MV-4-11 (cell line): ENCODE measurements around the gene SPRR2B.
"Not testable (repeated sequence)": the region's sequence is repeated elsewhere in the genome, so short reads cannot be mapped to it uniquely, and the experiment has no call there.

ENCODE experiments used
- DNase-seq: peaks from one replicate; lab custom pipeline; 2025; lab: John Stamatoyannopoulos, UW

The SPRR2B gene

GRCh38 chr1:153032677-153033308 lies 38.6 kb downstream of the SPRR2B start:
- peak; percentile 65 for DNase-seq

- peak; percentile 58 for DNase-seq
Observed at GRCh38 chr1:153032073-153032472, 39.3 kb downstream of the SPRR2B start.

GRCh38 chr1:153030895-153031294 lies 40.5 kb downstream of the SPRR2B start, which contains the start of gene SPRR1B:
SPRR1B (plus strand) TSS chr1:153031203; CDS start chr1:153032346, 1,143 bp downstream.
- DNase-seq = no peak

GRCh38 chr1:153028766-153029165 lies 42.6 kb downstream of the SPRR2B start:
- DNase-seq = no peak

GRCh38 chr1:153025797-153026196 lies 45.6 kb downstream of the SPRR2B start:
- no peak for DNase-seq

- DNase-seq = no peak
Observed at GRCh38 chr1:153024413-153024812, 47.0 kb downstream of the SPRR2B start.

GRCh38 chr1:153023109-153023508 lies 48.3 kb downstream of the SPRR2B start:
- no peak for DNase-seq

- peak; percentile 73 for DNase-seq
Observed at GRCh38 chr1:153022340-153022739, 49.1 kb downstream of the SPRR2B start.

GRCh38 chr1:153021829-153022228 lies 49.6 kb downstream of the SPRR2B start:
- not testable (repeated sequence) for DNase-seq
